Measurements from ENCODE around the gene LHPP. TPM values are rescaled to one million over a fixed set of nuclear protein-coding genes. Genes with fewer than 3 reads are reported as not detected.

LHPP gene
- total RNA-seq, 1 donor from 2014 or later = 22.9 TPM

GRCh38 chr10:124653811-124654651 is 192.4 kb downstream of the LHPP start:
- ATAC-seq (ENCODE audit: low read depth) (no peak), DNase-seq (no peak)
- CTCF ChIA-PET = interaction anchor here (1.1 kb wide), 1 partner anchor 64 kb away, joined by 3 read pairs; no protein-coding TSS in a partner anchor
- intact Hi-C loops (cut with micrococcal nuclease) = loop anchor here (1.0 to 5.0 kb wide), 2 partner anchors 12 to 33 kb away; no protein-coding TSS in a partner anchor
- Mint-ChIP-seq H3K36me3 (ENCODE audit: low read depth) (peaks cover 43% of the 10 kb centered on the region), H3K9me3 (no peaks in the 10 kb centered on the region), H3K27me3 (no peaks in the 10 kb centered on the region), H3K27ac (peak overlapping the region; percentile 88), H3K4me1 (peaks cover 93% of the 10 kb centered on the region), H3K4me3 (no peak overlapping the region)
- TF ChIP-seq, protein P1, sequence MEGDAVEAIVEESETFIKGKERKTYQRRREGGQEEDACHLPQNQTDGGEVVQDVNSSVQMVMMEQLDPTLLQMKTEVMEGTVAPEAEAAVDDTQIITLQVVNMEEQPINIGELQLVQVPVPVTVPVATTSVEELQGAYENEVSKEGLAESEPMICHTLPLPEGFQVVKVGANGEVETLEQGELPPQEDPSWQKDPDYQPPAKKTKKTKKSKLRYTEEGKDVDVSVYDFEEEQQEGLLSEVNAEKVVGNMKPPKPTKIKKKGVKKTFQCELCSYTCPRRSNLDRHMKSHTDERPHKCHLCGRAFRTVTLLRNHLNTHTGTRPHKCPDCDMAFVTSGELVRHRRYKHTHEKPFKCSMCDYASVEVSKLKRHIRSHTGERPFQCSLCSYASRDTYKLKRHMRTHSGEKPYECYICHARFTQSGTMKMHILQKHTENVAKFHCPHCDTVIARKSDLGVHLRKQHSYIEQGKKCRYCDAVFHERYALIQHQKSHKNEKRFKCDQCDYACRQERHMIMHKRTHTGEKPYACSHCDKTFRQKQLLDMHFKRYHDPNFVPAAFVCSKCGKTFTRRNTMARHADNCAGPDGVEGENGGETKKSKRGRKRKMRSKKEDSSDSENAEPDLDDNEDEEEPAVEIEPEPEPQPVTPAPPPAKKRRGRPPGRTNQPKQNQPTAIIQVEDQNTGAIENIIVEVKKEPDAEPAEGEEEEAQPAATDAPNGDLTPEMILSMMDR (IDR thresholded peaks at IDR 0.05) = no peak
- POLR2A ChIA-PET = interaction anchor here (1.0 to 1.7 kb wide), 6 partner anchors 10 to 109 kb away, joined by 3 to 6 read pairs (median 4); no protein-coding TSS in a partner anchor

DNA sequence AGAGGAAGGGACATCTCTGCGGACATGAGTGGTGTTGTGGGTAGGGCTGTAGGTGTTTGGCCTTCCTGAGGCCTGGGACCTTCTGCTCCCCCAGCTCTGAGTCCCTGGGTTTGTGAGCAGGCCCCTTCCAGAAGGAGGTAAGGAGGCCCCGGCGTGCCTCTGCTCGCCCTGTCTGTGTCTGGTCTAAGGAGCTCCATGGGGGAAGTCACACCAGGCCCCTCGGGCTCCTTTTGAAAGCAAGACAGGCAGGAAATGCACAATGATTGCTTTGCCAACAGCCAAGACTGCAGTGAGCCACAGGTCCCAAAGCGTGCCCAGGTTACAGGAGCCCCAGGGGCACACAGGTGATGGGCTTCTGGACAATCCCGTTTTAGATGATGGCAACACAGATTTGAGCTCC is 193.1 kb downstream of the LHPP start:
- TF ChIP-seq, protein P1 (IDR thresholded peaks at IDR 0.05) = no peak
- ChIA-PET POLR2A (interaction anchor here (1.0 to 1.6 kb wide), 4 partner anchors 12 to 64 kb away, joined by 3 to 6 read pairs (median 4); no protein-coding TSS in a partner anchor), CTCF (no interaction called here)
- no peak for ATAC-seq (ENCODE audit: low read depth)
- DNase-seq = no peak
- intact Hi-C loops (cut with micrococcal nuclease) = loop anchor here (1.0 to 5.0 kb wide), 2 partner anchors 12 to 33 kb away; no protein-coding TSS in a partner anchor
- Mint-ChIP-seq H3K4me3 (no peak overlapping the region), H3K9me3 (no peaks in the 10 kb centered on the region), H3K27me3 (no peaks in the 10 kb centered on the region), H3K36me3 (ENCODE audit: low read depth) (peaks cover 44% of the 10 kb centered on the region), H3K4me1 (peaks cover 93% of the 10 kb centered on the region), H3K27ac (peak overlapping the region; percentile 66)

GRCh38 chr10:124655191-124656112 is 193.8 kb downstream of the LHPP start:
- Mint-ChIP-seq H3K4me3 (no peak overlapping the region), H3K27ac (peak overlapping the region; percentile 66), H3K4me1 (peaks cover 93% of the 10 kb centered on the region), H3K27me3 (no peaks in the 10 kb centered on the region), H3K36me3 (ENCODE audit: low read depth) (peaks cover 46% of the 10 kb centered on the region), H3K9me3 (no peaks in the 10 kb centered on the region)
- DNase-seq (no peak), ATAC-seq (ENCODE audit: low read depth) (no peak)
- TF ChIP-seq, protein P1 (IDR thresholded peaks at IDR 0.05) = no peak
- intact Hi-C loops (cut with micrococcal nuclease) = no loop called here
- POLR2A ChIA-PET = interaction anchor here (1.0 to 1.6 kb wide), 3 partner anchors 13 to 60 kb away, joined by 3 to 5 read pairs (median 3); no protein-coding TSS in a partner anchor
- CTCF ChIA-PET = no interaction called here

- intact Hi-C loops (cut with micrococcal nuclease) = no loop called here
- ChIA-PET CTCF (no interaction called here), POLR2A (no interaction called here)
- ATAC-seq (ENCODE audit: low read depth) (no peak), DNase-seq (no peak)
- Mint-ChIP-seq H3K27me3 (no peaks in the 10 kb centered on the region), H3K4me3 (no peak overlapping the region), H3K27ac (peak overlapping the region; percentile 66), H3K9me3 (no peaks in the 10 kb centered on the region), H3K36me3 (ENCODE audit: low read depth) (peaks cover 43% of the 10 kb centered on the region), H3K4me1 (peaks cover 92% of the 10 kb centered on the region)
- TF ChIP-seq, protein P1 (IDR thresholded peaks at IDR 0.05) = no peak
Observed at GRCh38 chr10:124656113-124656490, 194.5 kb downstream of the LHPP start.

Data from activated B cell treated with CpG ODN at 0.5 μM for 24 hours (primary cell).